Epidermal melanocyte (primary cell): Measurements from ENCODE around the gene CASR.
"Not testable (repeated sequence)": the region's sequence is repeated elsewhere in the genome, so short reads cannot be mapped to it uniquely, and the experiment has no call there.

Experiments used
- DNase-seq: peaks from one replicate; pipeline ENCODE4 v3.0.0; 2011; ENCODE audit warnings: low spot score; ENCODE audit not compliant: insufficient read length

The CASR gene

GRCh38 chr3:122183521-122183892, at the start of gene CASR:
Gene CASR (plus strand): TSS chr3:122183668. CDS start chr3:122254190, 70,522 bp downstream.
- no peak for DNase-seq

DNA sequence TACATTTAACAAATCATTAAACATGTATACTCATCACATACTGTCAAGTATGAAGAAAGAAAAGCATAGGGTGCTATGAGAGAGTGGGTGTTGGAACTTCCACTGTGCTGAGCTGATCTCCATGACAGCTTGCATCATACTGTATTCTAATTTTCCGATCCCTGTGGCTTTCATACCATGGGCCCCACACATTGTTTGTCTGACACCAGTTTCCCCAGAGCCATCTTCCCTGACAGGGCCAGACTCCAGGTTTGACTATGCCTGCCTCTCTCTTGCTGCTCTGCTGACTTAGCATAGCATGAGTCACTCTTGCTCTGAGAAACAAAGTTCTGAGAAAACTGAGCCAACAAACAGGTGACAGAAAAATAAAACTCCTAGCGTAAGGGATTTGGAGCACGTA, 37.0 kb upstream of the CASR start:
- DNase-seq = no peak

DNA sequence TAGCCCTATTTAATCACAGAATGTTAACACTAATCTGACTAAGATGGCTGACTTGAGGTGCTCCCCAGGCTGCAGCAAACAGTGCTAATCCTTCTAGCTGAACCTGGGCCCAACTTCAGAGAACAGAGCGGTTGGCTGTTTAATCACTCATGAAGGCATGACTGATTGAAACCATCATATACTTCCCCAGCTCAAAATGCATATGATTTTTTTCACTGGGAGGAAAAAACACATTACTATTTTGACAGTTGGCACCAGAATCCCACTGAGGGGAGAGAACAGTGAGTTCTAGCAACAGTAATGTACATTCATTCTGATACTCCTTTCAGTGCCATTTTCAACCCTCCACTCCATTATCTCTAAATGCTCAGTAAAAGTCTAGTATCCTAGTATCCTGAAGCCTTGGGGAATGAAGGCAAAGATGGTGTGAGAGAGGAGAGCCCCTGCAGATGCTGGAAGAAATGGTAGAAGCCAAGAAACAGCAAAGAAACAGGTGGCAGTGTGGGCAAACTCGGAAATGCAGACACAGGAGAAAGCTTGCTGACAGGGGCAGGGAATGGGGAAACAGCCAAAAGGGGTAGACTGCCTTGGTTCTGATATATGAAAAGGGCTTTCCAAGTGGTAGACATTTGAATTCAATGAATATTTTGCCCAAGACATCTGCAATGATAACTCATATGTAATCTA, 34.4 kb upstream of the CASR start:
- DNase-seq = no peak

GRCh38 chr3:122151480-122151879, 32.0 kb upstream of the CASR start:
- no peak for DNase-seq

DNA sequence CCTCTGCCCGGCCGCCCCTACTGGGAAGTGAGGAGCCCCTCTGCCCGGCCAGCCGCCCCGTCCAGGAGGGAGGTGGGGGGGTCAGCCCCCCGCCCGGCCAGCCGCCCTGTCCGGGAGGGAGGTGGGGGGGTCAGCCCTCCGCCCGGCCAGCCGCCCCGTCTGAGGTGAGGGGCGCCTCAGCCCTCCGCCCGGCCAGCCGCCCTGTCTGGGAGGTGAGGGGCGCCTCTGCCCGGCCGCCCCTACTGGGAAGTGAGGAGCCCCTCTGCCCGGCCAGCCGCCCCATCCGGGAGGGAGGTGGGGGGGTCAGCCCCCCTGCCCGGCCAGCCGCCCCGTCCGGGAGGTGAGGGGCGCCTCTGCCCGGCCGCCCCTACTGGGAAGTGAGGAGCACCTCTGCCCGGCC, 18.5 kb upstream of the CASR start:
- not testable (repeated sequence) for DNase-seq

DNA sequence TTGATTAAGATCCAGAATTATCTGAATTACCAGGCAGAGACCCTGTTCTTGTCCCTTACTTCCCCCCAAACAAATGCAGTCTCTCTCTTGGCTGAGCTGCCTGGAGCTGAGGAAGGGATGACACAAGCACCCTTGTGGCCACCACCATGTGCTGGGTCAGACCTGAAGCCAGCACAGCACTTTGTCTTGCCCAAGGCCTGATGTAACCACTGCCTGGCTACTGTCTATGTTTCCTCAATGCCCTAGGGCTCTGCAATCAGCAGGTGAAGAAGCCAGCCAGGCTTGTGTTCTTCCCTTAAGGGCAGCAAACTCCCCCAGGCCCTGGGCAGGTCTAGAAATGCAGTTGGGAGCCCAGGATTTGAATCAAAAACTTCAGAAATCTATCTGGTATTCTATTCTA, 15.8 kb upstream of the CASR start:
- DNase-seq = no peak

DNA sequence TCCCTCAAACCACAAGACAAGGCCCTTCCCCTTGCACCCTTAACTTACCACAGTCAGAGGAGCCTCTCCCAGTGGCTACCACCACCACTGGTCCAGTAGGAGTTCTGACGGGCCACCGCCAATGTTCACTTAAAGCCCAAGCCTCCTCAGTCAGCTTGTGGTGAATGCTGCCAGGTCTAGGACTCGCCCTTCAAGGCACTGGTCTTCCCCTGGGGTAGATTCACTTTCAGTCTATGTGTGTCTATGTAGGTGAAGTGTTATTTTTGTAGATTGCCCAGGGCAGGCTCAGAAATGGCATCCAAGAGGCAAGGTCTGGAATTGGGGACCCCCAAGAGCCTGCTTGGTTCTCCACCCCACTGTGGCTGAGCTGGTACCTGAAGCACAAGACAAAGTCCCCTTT, 15.4 kb upstream of the CASR start:
- no peak for DNase-seq

GRCh38 chr3:122169911-122170310, 13.6 kb upstream of the CASR start:
- DNase-seq = no peak

DNA sequence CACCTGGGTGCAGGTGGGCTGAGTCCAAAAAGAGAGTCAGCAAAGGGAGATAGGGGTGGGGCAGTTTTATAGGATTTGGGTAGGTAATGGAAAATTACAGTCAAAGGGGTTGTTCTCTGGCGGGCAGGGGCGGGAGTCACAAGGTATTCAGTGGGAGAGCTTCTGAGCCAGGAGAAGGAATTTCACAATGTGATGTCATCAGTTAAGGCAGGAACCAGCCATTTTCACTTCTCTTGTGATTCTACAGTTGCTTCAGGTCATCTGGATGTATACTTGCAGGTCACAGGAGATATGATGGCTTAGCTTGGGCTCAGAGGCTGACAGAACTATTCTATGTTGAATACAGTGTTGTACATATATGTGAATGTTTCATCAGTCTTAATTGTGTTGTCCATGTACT, 12.1 kb upstream of the CASR start:
- not testable (repeated sequence) for DNase-seq

DNA sequence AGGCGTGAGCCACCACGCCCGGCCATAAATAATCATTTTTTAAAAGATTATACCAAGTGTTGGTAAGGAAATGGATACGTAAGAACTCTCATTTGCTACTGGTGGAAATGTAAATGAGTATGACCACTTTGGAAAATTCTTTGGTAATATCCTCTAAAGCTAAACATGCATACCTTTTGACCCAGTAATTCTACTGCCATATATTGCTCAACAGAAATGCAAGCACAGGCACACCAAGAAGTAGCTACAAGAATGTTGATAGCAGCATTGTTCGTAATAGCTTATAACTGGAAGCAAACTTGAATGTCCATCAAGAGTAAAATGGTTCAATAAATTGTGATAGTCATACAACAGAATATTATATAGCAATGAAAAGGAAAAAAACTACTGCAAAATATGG, 4.8 kb upstream of the CASR start:
- no peak for DNase-seq

GRCh38 chr3:122183893-122184590, 574 bp downstream of the CASR start:
- no peak for DNase-seq

DNA sequence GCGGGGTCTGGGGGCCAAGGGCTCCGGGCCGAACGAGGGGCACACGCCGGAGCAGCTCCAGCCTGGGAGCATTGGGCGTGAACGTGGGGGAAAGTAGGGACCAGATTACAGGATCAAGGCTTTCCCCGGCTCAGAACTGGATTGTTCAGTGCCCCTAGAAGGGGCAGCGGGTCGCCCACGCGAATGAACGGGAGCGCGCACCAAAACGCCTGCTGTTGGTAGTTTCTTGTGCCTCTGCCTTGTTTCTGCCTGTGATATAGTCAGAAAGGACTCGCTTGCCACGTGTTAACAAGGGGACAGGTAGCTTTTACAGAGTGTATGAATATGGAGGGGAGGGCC, 1.1 kb downstream of the CASR start:
- DNase-seq = no peak

- no peak for DNase-seq
Observed at GRCh38 chr3:122186372-122186771, 2.9 kb downstream of the CASR start.

- DNase-seq = no peak
Observed at GRCh38 chr3:122188737-122189136, 5.3 kb downstream of the CASR start.

GRCh38 chr3:122189357-122189756, 5.9 kb downstream of the CASR start:
- DNase-seq = no peak

DNA sequence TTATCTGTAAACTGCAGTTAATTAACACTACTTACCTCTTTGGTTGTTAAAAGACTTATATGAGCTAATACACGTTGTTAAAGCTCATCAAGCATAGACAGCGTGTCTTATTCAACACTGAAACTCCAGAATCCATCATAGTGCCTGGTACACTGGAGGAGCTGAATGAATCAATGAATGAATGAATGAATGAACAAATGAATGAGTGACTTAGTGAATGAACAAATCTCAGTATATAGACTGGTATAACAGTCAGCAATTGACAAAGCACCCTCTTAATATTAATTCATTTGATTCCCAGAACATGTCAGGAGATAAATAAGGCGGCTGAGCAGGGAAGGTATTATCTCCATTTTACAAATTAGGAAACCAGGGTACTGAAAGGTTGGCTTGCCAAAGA, 7.1 kb downstream of the CASR start:
- DNase-seq = no peak

GRCh38 chr3:122198966-122199365, 15.5 kb downstream of the CASR start:
- no peak for DNase-seq

DNA sequence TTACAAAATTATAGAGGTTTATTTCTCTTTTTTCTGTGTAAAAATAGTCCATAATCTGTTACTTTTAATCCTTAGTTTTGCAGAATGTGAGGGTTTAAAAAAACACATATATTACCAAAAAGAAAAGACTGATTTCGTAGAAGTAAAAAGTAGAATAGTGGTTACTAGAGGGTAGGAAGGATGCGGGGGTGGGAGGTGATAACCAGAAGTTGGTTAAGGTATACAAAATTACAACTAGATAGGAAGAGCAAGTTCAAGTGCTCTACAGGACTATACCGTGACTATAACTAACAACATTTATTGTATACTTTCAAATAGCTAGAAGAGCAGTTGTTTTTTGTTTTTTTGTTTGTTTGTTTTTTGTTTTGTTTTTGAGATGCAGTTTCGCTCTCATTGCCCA, 16.1 kb downstream of the CASR start:
- no peak for DNase-seq

GRCh38 chr3:122200661-122201060, 17.2 kb downstream of the CASR start:
- DNase-seq = no peak

DNA sequence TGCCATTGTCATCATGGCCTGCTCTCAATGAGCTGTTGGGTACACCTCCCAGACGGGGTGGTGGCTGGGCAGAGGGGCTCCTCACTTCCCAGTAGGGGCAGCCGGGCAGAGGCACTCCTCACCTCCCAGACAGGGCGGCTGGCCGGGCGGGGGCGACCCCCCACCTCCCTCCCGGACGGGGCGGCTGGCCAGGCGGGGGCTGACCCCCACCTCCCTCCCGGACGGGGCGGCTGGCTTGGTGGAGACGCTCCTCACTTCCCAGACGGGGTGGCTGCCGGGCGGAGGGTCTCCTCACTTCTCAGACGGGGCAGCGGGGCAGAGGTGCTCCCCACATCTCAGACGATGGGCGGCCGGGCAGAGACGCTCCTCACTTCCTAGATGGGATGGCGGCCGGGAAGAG, 18.0 kb downstream of the CASR start:
- DNase-seq = not testable (repeated sequence)

DNA sequence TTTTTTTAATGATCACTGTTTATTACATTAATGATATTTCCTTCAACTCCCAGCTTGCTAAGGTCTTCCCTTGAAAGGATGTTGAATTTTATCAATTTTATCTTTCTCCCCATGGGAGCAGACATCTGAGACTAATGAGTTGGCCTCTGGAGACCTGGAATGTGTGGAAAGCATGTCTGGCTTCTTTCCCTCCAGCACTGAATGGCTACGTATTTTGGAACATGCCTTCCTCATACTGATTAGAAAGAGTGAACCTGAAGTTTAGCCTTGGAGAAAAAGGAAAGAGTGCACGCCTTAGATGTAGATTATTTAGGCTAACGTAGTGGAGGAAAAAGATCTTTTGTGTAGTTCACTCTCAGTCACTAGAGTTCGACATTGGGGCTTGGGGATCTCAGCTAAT, 25.1 kb downstream of the CASR start:
- no peak for DNase-seq

GRCh38 chr3:122213650-122214049, 30.2 kb downstream of the CASR start:
- no peak for DNase-seq

GRCh38 chr3:122214711-122215110, 31.2 kb downstream of the CASR start:
- DNase-seq = no peak
